WTC11 (cell line): ENCODE results near the gene ZFYVE28. TPM values are rescaled to one million over a fixed set of nuclear protein-coding genes. Genes with fewer than 3 reads are reported as not detected.

Experiments used
- ATAC-seq: fragments of 200-7000 bp; cut with Tn5 transposase; 2 replicates; pipeline ENCODE4 v1.10.0; 2021; ENCODE audit warnings: mild to moderate bottlenecking, moderate library complexity
- CTCF ChIA-PET: fragments of 300-600 bp; sonication (Branson Sonifier 250); formaldehyde crosslinking; loops from one replicate; lab custom pipeline; 2021; ENCODE audit warnings: antibody characterized with exemption; lab: Charles Lee
- POLR2A ChIA-PET: fragments of 350-600 bp; sonication (Branson Sonifier 250); formaldehyde crosslinking; loops from one replicate; lab custom pipeline; 2021; ENCODE audit warnings: antibody characterized with exemption; lab: Charles Lee
- DNase-seq: peaks from one replicate; pipeline ENCODE4 v3.0.0; 2021; ENCODE audit warnings: low spot score
- H3K27ac Mint-ChIP-seq: 2 replicates; pipeline ENCODE4 v1.8.0; 2021; ENCODE audit warnings: mixed read lengths
- H3K27me3 Mint-ChIP-seq: 2 replicates; pipeline ENCODE4 v1.8.0; 2021; ENCODE audit warnings: low read depth, mild to moderate bottlenecking, moderate library complexity, mixed read lengths
- H3K36me3 Mint-ChIP-seq: 2 replicates; pipeline ENCODE4 v1.8.0; 2021; ENCODE audit warnings: mixed read lengths
- H3K4me1 Mint-ChIP-seq: 2 replicates; pipeline ENCODE4 v1.8.0; 2022; ENCODE audit warnings: mixed read lengths
- H3K4me3 Mint-ChIP-seq: 2 replicates; pipeline ENCODE4 v1.8.0; 2021; ENCODE audit warnings: mild to moderate bottlenecking, moderate library complexity, mixed read lengths
- H3K9me3 Mint-ChIP-seq: 2 replicates; pipeline ENCODE4 v1.8.0; 2021; ENCODE audit warnings: mixed read lengths
- ATF2 ChIP-seq: sonication (generic); formaldehyde crosslinking; IDR thresholded peaks from 2 replicates; pipeline ENCODE4 v1.8.1; 2022; ENCODE audit warnings: low read depth, missing genetic modification reagents, borderline replicate concordance
- ATF6 ChIP-seq: sonication (generic); formaldehyde crosslinking; IDR thresholded peaks from 2 replicates; pipeline ENCODE4 v1.8.1; 2023; ENCODE audit warnings: mild to moderate bottlenecking, missing genetic modification reagents
- CREB1 ChIP-seq: sonication (generic); formaldehyde crosslinking; IDR thresholded peaks from 2 replicates; pipeline ENCODE4 v1.8.0; 2023; ENCODE audit warnings: mild to moderate bottlenecking, missing genetic modification reagents
- E2F4 ChIP-seq: sonication (generic); formaldehyde crosslinking; IDR thresholded peaks from 2 replicates; pipeline ENCODE4 v1.8.1; 2022; ENCODE audit warnings: low read depth, mild to moderate bottlenecking, moderate library complexity, missing genetic modification reagents, borderline replicate concordance
- ELF4 ChIP-seq: sonication (generic); formaldehyde crosslinking; IDR thresholded peaks from 2 replicates; pipeline ENCODE4 v1.8.1; 2022; ENCODE audit warnings: low read depth, mild to moderate bottlenecking, moderate library complexity, missing genetic modification reagents
- GABPB1 ChIP-seq: sonication (generic); formaldehyde crosslinking; IDR thresholded peaks from 2 replicates; pipeline ENCODE4 v1.8.1; 2023; ENCODE audit warnings: mild to moderate bottlenecking, missing genetic modification reagents
- IRF1 ChIP-seq: sonication (generic); formaldehyde crosslinking; IDR thresholded peaks from 2 replicates; pipeline ENCODE4 v1.8.0; 2023; ENCODE audit warnings: missing genetic modification reagents
- MYBL2 ChIP-seq: sonication (generic); formaldehyde crosslinking; IDR thresholded peaks from 2 replicates; pipeline ENCODE4 v1.8.1; 2023; ENCODE audit warnings: mild to moderate bottlenecking, moderate library complexity, missing genetic modification reagents
- RORB ChIP-seq: fragments of 250-450 bp; sonication (Bioruptor Pico); IDR thresholded peaks from 2 replicates; pipeline ENCODE4 v1.9.0; 2021; ENCODE audit warnings: mild to moderate bottlenecking
- SOX15 ChIP-seq: fragments of 250-450 bp; sonication (Bioruptor Pico); IDR thresholded peaks from 2 replicates; pipeline ENCODE4 v1.9.0; 2021; ENCODE audit warnings: mild to moderate bottlenecking
- TEAD1 ChIP-seq: sonication (generic); formaldehyde crosslinking; IDR thresholded peaks from 2 replicates; pipeline ENCODE4 v1.8.0; 2022; ENCODE audit warnings: mild to moderate bottlenecking, missing genetic modification reagents
- ZNF138 ChIP-seq: sonication (generic); formaldehyde crosslinking; conservative IDR thresholded peaks from 2 replicates; pipeline ENCODE4 v1.8.1; 2022; ENCODE audit warnings: mild to moderate bottlenecking, moderate library complexity, missing genetic modification reagents
- ZNF219 ChIP-seq: sonication (generic); formaldehyde crosslinking; IDR thresholded peaks from 2 replicates; pipeline ENCODE4 v1.8.0; 2023; ENCODE audit warnings: missing genetic modification reagents, mild to moderate bottlenecking, borderline replicate concordance
- ZNF232 ChIP-seq: sonication (generic); formaldehyde crosslinking; IDR thresholded peaks from 2 replicates; pipeline ENCODE4 v1.8.0; 2022; ENCODE audit warnings: mild to moderate bottlenecking, missing genetic modification reagents
- ZNF263 ChIP-seq: sonication (generic); formaldehyde crosslinking; IDR thresholded peaks from 2 replicates; pipeline ENCODE4 v1.8.1; 2022; ENCODE audit warnings: low read depth, mild to moderate bottlenecking, moderate library complexity, missing genetic modification reagents
- ZNF425 ChIP-seq: fragments of 250-450 bp; sonication (Bioruptor Pico); conservative IDR thresholded peaks from 2 replicates; pipeline ENCODE4 v1.9.0; 2021; ENCODE audit warnings: mild to moderate bottlenecking
- ZNF532 ChIP-seq: fragments of 250-450 bp; sonication (Bioruptor Pico); IDR thresholded peaks from 2 replicates; pipeline ENCODE4 v1.9.0; 2021; ENCODE audit warnings: mild to moderate bottlenecking, borderline replicate concordance
- ZNF671 ChIP-seq: fragments of 250-450 bp; sonication (Bioruptor Pico); IDR thresholded peaks from 2 replicates; pipeline ENCODE4 v1.8.0; 2021; ENCODE audit warnings: mild to moderate bottlenecking
- ZSCAN18 ChIP-seq: fragments of 250-450 bp; sonication (Bioruptor Pico); IDR thresholded peaks from 2 replicates; pipeline ENCODE4 v2.1.2; 2022; ENCODE audit warnings: mild to moderate bottlenecking, moderate library complexity
- total RNA-seq: library from RNA; stranded (reverse); gene quantifications from 3 replicates; pipeline ENCODE4 v1.2.3, GENCODE V29; 2021

Gene ZFYVE28
- total RNA-seq, 1 experiment from 2014 or later: 7.8 TPM

GRCh38 chr4:2427383-2428334 lies 9.2 kb upstream of the ZFYVE28 start (continued):
- TF ChIP-seq IRF1 (CRISPR knock-in tag) (no peak), ATF6 (CRISPR knock-in tag) (no peak), TEAD1 (CRISPR knock-in tag) (no peak), ELF4 (no peak)

GRCh38 chr4:2426711-2427275 lies 8.3 kb upstream of the ZFYVE28 start:
- Mint-ChIP-seq H3K9me3 (peaks cover 4% of the 10 kb centered on the region), H3K27ac (no peak overlapping the region), H3K27me3 (peaks cover 10% of the 10 kb centered on the region), H3K4me1 (peaks cover 13% of the 10 kb centered on the region), H3K4me3 (no peak overlapping the region), H3K36me3 (no peaks in the 10 kb centered on the region)
- TF ChIP-seq MYBL2 (CRISPR knock-in tag): no peak
- TF ChIP-seq ZNF671: no peak
- no peak for TF ChIP-seq ZNF232 (CRISPR knock-in tag)
- TF ChIP-seq ZSCAN18: no peak
- TF ChIP-seq ZNF219 (CRISPR knock-in tag): no peak
- TF ChIP-seq CREB1 (CRISPR knock-in tag): no peak
- TF ChIP-seq ELF4: no peak
- TF ChIP-seq ZNF425 (CRISPR knock-in tag): no peak
- no peak for TF ChIP-seq SOX15 (CRISPR knock-in tag)
- no peak for TF ChIP-seq RORB (CRISPR knock-in tag)
- TF ChIP-seq ZNF263 (CRISPR knock-in tag): no peak
- no peak for TF ChIP-seq ATF2 (CRISPR knock-in tag)
- no peak for TF ChIP-seq GABPB1 (CRISPR knock-in tag)
- TF ChIP-seq ZNF138 (CRISPR knock-in tag): no peak
- TF ChIP-seq ZNF532 (CRISPR knock-in tag): no peak
- TF ChIP-seq E2F4 (CRISPR knock-in tag): no peak
- ATAC-seq (no peak), DNase-seq (no peak)
- CTCF ChIA-PET: interaction anchor here (1.5 to 4.0 kb wide), 3 partner anchors 9 to 33 kb away, joined by 5 to 31 read pairs (median 6); no protein-coding TSS in a partner anchor
- POLR2A ChIA-PET: interaction anchor here (0.5 to 0.6 kb wide), 2 partner anchors 102 to 780 kb away, joined by 3 read pairs; no protein-coding TSS in a partner anchor
